PFSK-1 (cell line): ENCODE data around the gene RARS1.

Experiments used
- FOXP2 ChIP-seq: optimal IDR thresholded peaks from 2 replicates; pipeline ENCODE3; 2011; ENCODE audit warnings: borderline replicate concordance, control low read depth, inconsistent platforms; ENCODE audit not compliant: insufficient read depth; ENCODE audit errors: extremely low read length, extremely low read depth
- POLR2AphosphoS5 ChIP-seq: IDR thresholded peaks from 2 replicates; pipeline ENCODE4 v1.6.1; 2012; ENCODE audit warnings: low read depth, mild to moderate bottlenecking, control low read depth, low read length, moderate library complexity
- SIN3A ChIP-seq: IDR thresholded peaks from 2 replicates; pipeline ENCODE4 v1.6.1; 2012; ENCODE audit warnings: mild to moderate bottlenecking, low read length, moderate library complexity, borderline replicate concordance; ENCODE audit not compliant: insufficient read depth
- TAF1 ChIP-seq: IDR thresholded peaks from 2 replicates; pipeline ENCODE4 v1.6.1; 2012; ENCODE audit warnings: low read length, control low read depth, borderline replicate concordance; ENCODE audit not compliant: insufficient read depth
- TF ChIP-seq, protein P1 (sequence below), 2 experiments: IDR thresholded peaks; 2 replicates each; pipeline versions ENCODE4 v1.6.1 to v1.8.0; 2011 to 2012; ENCODE audit warnings: low read depth in 2 of 2, low read length in 2 of 2, control low read depth in 1 of 2, inconsistent platforms in 1 of 2, mild to moderate bottlenecking in 1 of 2, moderate library complexity in 1 of 2; ENCODE audit not compliant: insufficient read depth in 1 of 2

The RARS1 gene

DNA sequence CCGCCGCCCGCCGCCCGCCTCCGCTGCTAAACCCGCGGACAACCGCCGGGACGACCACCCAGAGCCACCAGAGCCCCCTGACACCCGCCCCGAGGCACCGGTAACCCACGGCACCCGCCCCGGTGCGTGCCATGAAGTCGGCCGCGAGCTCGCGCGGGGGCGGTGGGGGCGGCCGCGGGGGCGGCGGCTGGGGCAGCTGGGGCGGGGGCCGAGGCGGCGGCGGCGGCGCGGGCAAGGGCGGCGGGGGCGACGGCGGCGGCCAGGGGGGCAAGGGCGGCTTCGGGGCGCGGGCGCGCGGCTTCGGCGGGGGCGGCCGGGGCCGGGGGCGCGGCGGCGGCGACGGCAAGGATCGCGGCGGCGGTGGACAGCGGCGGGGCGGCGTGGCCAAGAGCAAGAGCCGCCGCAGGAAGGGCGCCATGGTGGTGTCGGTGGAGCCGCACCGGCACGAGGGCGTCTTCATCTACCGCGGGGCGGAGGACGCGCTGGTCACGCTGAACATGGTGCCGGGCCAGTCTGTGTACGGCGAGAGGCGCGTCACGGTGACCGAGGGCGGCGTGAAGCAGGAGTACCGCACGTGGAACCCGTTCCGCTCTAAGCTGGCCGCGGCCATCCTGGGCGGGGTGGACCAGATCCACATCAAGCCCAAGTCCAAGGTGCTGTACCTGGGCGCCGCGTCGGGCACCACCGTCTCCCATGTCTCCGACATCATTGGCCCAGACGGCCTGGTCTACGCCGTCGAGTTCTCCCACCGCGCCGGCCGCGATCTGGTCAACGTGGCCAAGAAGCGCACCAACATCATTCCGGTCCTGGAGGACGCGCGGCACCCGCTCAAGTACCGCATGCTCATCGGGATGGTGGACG lies 43.3 kb downstream of the RARS1 start:
- TF ChIP-seq POLR2AphosphoS5 (no peak), SIN3A (no peak), FOXP2 (no peak), TAF1 (no peak)
- TF ChIP-seq, protein P1, sequence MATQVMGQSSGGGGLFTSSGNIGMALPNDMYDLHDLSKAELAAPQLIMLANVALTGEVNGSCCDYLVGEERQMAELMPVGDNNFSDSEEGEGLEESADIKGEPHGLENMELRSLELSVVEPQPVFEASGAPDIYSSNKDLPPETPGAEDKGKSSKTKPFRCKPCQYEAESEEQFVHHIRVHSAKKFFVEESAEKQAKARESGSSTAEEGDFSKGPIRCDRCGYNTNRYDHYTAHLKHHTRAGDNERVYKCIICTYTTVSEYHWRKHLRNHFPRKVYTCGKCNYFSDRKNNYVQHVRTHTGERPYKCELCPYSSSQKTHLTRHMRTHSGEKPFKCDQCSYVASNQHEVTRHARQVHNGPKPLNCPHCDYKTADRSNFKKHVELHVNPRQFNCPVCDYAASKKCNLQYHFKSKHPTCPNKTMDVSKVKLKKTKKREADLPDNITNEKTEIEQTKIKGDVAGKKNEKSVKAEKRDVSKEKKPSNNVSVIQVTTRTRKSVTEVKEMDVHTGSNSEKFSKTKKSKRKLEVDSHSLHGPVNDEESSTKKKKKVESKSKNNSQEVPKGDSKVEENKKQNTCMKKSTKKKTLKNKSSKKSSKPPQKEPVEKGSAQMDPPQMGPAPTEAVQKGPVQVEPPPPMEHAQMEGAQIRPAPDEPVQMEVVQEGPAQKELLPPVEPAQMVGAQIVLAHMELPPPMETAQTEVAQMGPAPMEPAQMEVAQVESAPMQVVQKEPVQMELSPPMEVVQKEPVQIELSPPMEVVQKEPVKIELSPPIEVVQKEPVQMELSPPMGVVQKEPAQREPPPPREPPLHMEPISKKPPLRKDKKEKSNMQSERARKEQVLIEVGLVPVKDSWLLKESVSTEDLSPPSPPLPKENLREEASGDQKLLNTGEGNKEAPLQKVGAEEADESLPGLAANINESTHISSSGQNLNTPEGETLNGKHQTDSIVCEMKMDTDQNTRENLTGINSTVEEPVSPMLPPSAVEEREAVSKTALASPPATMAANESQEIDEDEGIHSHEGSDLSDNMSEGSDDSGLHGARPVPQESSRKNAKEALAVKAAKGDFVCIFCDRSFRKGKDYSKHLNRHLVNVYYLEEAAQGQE (IDR thresholded peaks at IDR 0.05; ENCODE audit: insufficient read depth in 1 of 2, low read depth in 2 of 2, low read length in 2 of 2) = no peak

DNA sequence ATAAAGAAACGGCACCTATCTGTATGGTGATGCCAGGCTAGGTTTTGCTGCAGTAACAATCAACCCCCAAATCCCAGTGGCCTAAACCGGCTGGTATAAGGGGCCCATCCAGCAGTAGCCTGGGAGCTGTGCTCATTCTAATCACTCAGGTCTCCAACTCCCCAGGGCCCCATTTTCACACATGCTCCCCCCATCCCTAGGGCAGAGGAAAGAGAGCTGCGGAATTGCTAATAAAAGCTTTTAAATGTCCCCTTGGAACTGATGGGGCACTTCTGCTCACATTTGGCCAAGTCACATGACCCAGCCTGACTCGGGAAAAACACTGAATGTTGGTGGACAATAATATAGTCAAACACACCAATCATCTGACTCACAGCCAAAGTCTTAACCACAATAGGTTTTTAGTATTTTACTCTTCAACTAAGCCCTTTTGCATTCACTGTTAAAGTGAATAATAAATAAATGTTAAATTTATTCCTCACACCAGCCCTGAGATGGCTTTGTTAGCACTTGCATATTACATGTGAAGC lies 44.4 kb downstream of the RARS1 start:
- TF ChIP-seq FOXP2 (no peak), SIN3A (no peak), POLR2AphosphoS5 (no peak), TAF1 (no peak)
- TF ChIP-seq, protein P1 (IDR thresholded peaks at IDR 0.05; ENCODE audit: insufficient read depth in 1 of 2, low read depth in 2 of 2, low read length in 2 of 2) = no peak

DNA sequence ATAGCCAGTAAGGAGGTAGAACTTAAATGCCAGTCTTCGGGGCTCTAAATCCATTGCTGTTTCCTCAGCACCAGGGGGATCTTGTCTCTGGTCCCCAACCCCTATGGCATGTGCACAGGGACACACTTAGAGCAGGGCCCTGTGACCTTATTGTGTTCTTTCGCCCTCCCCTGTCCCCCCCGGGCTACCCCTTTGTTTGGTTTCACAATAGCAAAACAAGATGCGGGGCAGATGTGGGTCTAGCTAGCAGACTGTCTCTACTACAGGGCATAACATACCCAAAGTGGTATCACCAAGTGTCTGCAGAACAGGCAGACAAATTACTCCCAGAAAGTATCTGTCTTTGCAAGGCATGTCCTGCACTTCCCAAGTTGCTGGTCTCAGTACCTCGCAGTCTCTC lies 44.9 kb downstream of the RARS1 start:
- TF ChIP-seq FOXP2 (no peak), TAF1 (no peak), POLR2AphosphoS5 (no peak), SIN3A (no peak)
- TF ChIP-seq, protein P1 (IDR thresholded peaks at IDR 0.05; ENCODE audit: insufficient read depth in 1 of 2, low read depth in 2 of 2, low read length in 2 of 2) = no peak

DNA sequence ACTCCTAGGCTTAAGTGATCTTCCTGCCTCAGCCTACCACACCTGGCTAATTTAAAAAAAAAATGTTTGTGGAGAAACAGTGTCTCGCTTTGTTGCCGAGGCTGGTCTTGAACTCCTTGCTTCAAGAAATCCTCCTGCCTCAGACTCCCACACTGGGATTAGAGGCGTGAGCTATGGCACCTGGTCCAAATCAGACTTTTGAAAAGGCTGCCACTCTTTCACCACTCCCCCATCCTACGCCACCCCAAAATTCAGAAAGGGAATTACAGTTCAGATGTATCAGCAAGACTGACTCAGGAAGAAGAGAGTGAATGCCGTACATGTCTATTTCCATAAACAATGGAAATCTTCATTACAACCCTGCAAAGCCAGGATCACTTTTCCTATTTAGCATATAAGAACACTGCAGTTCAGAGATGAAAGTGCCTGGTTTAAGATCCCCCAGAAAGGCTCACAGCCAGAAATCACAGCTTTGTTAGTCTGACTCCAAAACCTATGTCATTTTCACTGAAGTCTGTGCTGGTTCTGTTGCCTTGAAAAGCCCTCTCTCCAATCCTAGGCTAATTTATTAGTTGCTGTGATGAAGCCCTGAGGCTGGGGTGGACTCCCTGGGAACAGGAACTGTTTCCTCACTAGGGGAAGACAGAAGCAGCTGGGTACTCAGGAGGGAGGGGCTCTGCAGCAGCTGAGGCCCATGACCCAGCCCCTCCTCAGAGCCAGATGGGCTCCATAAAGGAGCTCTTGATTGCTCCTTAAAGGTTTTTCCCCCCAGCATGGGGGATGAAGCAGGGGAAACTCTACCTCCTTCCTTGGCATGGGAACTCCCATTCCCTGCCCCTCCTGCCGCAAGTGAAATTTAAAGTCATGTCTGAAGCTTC lies 46.0 kb downstream of the RARS1 start:
- no peak for TF ChIP-seq SIN3A
- no peak for TF ChIP-seq FOXP2
- TF ChIP-seq, protein P1 (IDR thresholded peaks at IDR 0.05; ENCODE audit: insufficient read depth in 1 of 2, low read depth in 2 of 2, low read length in 2 of 2) = no peak
- no peak for TF ChIP-seq POLR2AphosphoS5
- TF ChIP-seq TAF1 = no peak
